GM18870 (cell line): ENCODE results near the gene RABGGTA.

ENCODE experiments used
- ATAC-seq: cut with Tn5 transposase; IDR thresholded peaks from one replicate; pipeline ENCODE4 v1.9.1; 2021; ENCODE audit warnings: moderate library complexity; ENCODE audit not compliant: unreplicated experiment

Gene RABGGTA

GRCh38 chr14:24271134-24271833 is at the start of gene RABGGTA:
Gene RABGGTA (minus strand): TSS chr14:24271597. CDS start chr14:24271115, 482 bp downstream.
- ATAC-seq, result peak; percentile 46

- ATAC-seq, result no peak
Measured at GRCh38 chr14:24317141-24317928, 45.9 kb upstream of the RABGGTA start.

GRCh38 chr14:24316597-24316950 is 45.2 kb upstream of the RABGGTA start:
- no peak for ATAC-seq

- ATAC-seq, result no peak
Measured at GRCh38 chr14:24315807-24316596, 44.6 kb upstream of the RABGGTA start.

- no peak for ATAC-seq
Measured at GRCh38 chr14:24315243-24315806, 43.9 kb upstream of the RABGGTA start.

GRCh38 chr14:24314377-24315193 is 43.2 kb upstream of the RABGGTA start:
- no peak for ATAC-seq

GRCh38 chr14:24313913-24314312 is 42.5 kb upstream of the RABGGTA start:
- ATAC-seq, result no peak

GRCh38 chr14:24312736-24313507 is 41.5 kb upstream of the RABGGTA start:
- ATAC-seq, result no peak

GRCh38 chr14:24311837-24312615 is 40.6 kb upstream of the RABGGTA start:
- no peak for ATAC-seq

GRCh38 chr14:24310646-24311604 is 39.5 kb upstream of the RABGGTA start, which contains the start of gene LTB4R:
Gene LTB4R (plus strand): TSS chr14:24311502. CDS start chr14:24315652, 4,150 bp downstream.
- no peak for ATAC-seq

GRCh38 chr14:24310265-24310645 is 38.9 kb upstream of the RABGGTA start:
- ATAC-seq, result no peak

GRCh38 chr14:24309538-24310264 is 38.3 kb upstream of the RABGGTA start, which contains the start of gene LTB4R2:
Gene LTB4R2 (plus strand): TSS chr14:24310140. CDS start chr14:24310665, 525 bp downstream.
- no peak for ATAC-seq

GRCh38 chr14:24308342-24309124 is 37.1 kb upstream of the RABGGTA start:
- no peak for ATAC-seq

- no peak for ATAC-seq
Measured at GRCh38 chr14:24307575-24308341, 36.4 kb upstream of the RABGGTA start, which contains the start of gene CIDEB. Gene CIDEB (minus strand): TSS chr14:24307977. CDS start chr14:24307858, 119 bp downstream.

- ATAC-seq, result no peak
Measured at GRCh38 chr14:24307156-24307574, 35.8 kb upstream of the RABGGTA start.
